HFF-Myc (cell line): ENCODE data around the gene ST3GAL3.

Experiments
- DNase-seq: peaks from one replicate; pipeline ENCODE4 v3.0.0-alpha.2; 2011; ENCODE audit warnings: low read depth; ENCODE audit errors: extremely low read depth
- H3K4me3 ChIP-seq: replicated peaks from 2 replicates; pipeline ENCODE4 v1.5.1; 2011; ENCODE audit warnings: low read depth, mild to moderate bottlenecking, control low read depth, low read length
- TF ChIP-seq, protein P1 (sequence below): IDR thresholded peaks from 2 replicates; pipeline ENCODE4 v1.5.1; 2012; ENCODE audit warnings: mild to moderate bottlenecking, low read depth, low read length, control low read depth; ENCODE audit errors: missing control alignments

Gene ST3GAL3

DNA sequence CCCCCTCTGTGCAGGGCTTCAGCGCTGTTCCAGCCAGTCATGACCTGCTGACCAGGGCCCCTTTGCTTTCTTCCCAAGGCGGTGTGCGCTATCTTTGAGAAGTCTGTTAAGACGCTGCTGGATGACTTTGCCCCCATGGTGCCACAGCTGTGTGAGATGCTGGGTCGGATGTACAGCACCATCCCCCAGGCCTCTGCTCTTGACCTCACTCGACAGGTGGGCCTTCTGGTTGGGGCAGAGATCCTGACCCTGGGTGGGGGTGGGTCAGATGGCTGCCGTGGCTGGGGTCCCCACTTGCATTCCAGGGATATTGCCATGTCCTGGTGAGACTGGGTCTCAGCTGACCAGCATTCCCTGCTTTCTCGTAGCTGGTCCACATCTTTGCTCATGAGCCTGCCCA, 253.5 kb downstream of the ST3GAL3 start:
- DNase-seq, result no peak
- H3K4me3 ChIP-seq, result no peak overlapping the region
- TF ChIP-seq, protein P1, sequence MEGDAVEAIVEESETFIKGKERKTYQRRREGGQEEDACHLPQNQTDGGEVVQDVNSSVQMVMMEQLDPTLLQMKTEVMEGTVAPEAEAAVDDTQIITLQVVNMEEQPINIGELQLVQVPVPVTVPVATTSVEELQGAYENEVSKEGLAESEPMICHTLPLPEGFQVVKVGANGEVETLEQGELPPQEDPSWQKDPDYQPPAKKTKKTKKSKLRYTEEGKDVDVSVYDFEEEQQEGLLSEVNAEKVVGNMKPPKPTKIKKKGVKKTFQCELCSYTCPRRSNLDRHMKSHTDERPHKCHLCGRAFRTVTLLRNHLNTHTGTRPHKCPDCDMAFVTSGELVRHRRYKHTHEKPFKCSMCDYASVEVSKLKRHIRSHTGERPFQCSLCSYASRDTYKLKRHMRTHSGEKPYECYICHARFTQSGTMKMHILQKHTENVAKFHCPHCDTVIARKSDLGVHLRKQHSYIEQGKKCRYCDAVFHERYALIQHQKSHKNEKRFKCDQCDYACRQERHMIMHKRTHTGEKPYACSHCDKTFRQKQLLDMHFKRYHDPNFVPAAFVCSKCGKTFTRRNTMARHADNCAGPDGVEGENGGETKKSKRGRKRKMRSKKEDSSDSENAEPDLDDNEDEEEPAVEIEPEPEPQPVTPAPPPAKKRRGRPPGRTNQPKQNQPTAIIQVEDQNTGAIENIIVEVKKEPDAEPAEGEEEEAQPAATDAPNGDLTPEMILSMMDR, result no peak

DNA sequence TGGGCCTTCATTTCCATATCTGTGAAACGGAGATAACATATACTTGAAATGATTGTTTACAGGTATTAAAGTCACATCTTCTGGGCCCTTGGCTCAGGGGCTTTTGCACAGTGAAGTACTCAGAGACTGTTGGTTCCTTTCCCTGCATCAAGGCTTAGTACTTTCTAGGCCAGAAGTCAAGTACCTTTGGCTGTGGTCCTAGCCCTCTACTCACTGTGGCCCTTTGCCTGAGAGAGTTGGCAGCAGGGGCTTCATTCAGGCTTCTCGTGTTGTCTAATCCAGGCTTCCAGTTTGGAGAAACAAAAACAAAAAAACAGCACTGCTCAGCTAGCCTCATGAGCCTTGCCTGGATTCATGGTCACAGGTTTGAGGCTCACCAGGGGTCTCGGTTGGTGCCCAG, 254.4 kb downstream of the ST3GAL3 start:
- TF ChIP-seq, protein P1, result no peak
- no peak for DNase-seq
- no peak overlapping the region for H3K4me3 ChIP-seq

GRCh38 chr1:43962324-43962723, 255.0 kb downstream of the ST3GAL3 start:
- DNase-seq, result no peak
- no peak overlapping the region for H3K4me3 ChIP-seq
- TF ChIP-seq, protein P1, result no peak

- DNase-seq, result no peak
- TF ChIP-seq, protein P1, result no peak
- H3K4me3 ChIP-seq, result no peak overlapping the region
These were observed 255.7 kb downstream of the ST3GAL3 start for GRCh38 chr1:43963006-43963405.

GRCh38 chr1:43963890-43964289, 256.6 kb downstream of the ST3GAL3 start:
- TF ChIP-seq, protein P1, result no peak
- no peak overlapping the region for H3K4me3 ChIP-seq
- DNase-seq, result no peak

- H3K4me3 ChIP-seq, result no peak overlapping the region
- no peak for DNase-seq
- TF ChIP-seq, protein P1, result no peak
These were observed 258.0 kb downstream of the ST3GAL3 start for GRCh38 chr1:43965316-43965715.

DNA sequence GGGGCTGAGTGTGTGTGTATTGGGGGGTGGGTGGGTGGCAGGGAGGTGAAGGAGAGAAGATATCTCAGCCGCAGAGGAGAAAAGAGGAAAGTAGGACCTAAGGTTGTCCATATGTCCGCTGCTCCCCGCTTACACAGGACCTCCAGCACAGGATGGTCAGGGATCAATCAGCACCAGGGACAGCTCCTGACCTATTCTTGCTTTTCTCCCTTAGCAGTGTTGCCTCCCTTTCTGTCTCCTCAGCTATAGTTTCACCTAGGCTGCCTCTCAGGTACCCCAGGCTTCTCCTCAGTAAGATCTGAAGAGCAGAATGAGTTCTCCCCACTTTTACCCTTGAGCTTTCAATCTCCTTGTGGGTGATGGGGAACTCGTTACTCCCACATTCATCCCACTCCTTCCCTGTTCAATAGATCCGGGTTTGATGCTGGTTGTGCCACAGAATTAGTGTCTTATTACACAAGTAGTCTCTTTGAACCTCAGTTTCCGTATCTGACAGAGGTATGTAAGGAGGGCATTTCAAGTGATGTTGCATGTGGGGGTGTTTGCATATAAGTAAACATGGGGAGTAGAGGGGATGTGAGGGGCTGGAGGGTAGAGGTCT, 261.1 kb downstream of the ST3GAL3 start:
- TF ChIP-seq, protein P1, result no peak
- DNase-seq, result no peak
- no peak overlapping the region for H3K4me3 ChIP-seq
